ENCODE results near the gene GATAD2A. TPM values are rescaled to one million over a fixed set of nuclear protein-coding genes. Genes with fewer than 3 reads are reported as not detected.

Gene GATAD2A
- total RNA-seq, 1 donor from 2014 or later: 118 TPM

GRCh38 chr19:19433666-19434213, 28.3 kb downstream of the GATAD2A start:
- DNase-seq (ENCODE audit: low read depth): no peak
- no peak overlapping the region for H3K4me3 ChIP-seq (ENCODE audit: low read depth, low read length)
- no peak for TF ChIP-seq CTCF (conservative IDR thresholded peaks at IDR 0.05; ENCODE audit: low read depth, low read length)

- no peak overlapping the region for H3K4me3 ChIP-seq (ENCODE audit: low read depth, low read length)
- DNase-seq (ENCODE audit: low read depth): no peak
- TF ChIP-seq CTCF (conservative IDR thresholded peaks at IDR 0.05; ENCODE audit: low read depth, low read length): no peak
These were observed 29.1 kb downstream of the GATAD2A start for GRCh38 chr19:19434483-19435045.

- no peak for DNase-seq (ENCODE audit: low read depth)
- H3K4me3 ChIP-seq (ENCODE audit: low read depth, low read length): no peak overlapping the region
- no peak for TF ChIP-seq CTCF (conservative IDR thresholded peaks at IDR 0.05; ENCODE audit: low read depth, low read length)
These were observed 30.7 kb downstream of the GATAD2A start for GRCh38 chr19:19436137-19436691.

GRCh38 chr19:19438366-19439175, 33.1 kb downstream of the GATAD2A start:
- H3K4me3 ChIP-seq (ENCODE audit: low read depth, low read length): no peak overlapping the region
- no peak for TF ChIP-seq CTCF (conservative IDR thresholded peaks at IDR 0.05; ENCODE audit: low read depth, low read length)
- no peak for DNase-seq (ENCODE audit: low read depth)

- H3K4me3 ChIP-seq (ENCODE audit: low read depth, low read length): no peak overlapping the region
- no peak for DNase-seq (ENCODE audit: low read depth)
- no peak for TF ChIP-seq CTCF (conservative IDR thresholded peaks at IDR 0.05; ENCODE audit: low read depth, low read length)
These were observed 33.7 kb downstream of the GATAD2A start for GRCh38 chr19:19439176-19439482.

GRCh38 chr19:19443283-19443682, 37.8 kb downstream of the GATAD2A start:
- DNase-seq (ENCODE audit: low read depth): no peak
- H3K4me3 ChIP-seq (ENCODE audit: low read depth, low read length): no peak overlapping the region
- TF ChIP-seq CTCF (conservative IDR thresholded peaks at IDR 0.05; ENCODE audit: low read depth, low read length): no peak
